Activated CD4-positive, alpha-beta memory T cell treated with anti-CD3 and anti-CD28 coated beads, Interleukin-2, amount 10 ng/mL, durations not matched to agents 7 days and 5 days (primary cell): ENCODE data around the gene C19orf47. TPM values are rescaled to one million over a fixed set of nuclear protein-coding genes. Genes with fewer than 3 reads are reported as not detected.
"Not testable (repeated sequence)": the region's sequence is repeated elsewhere in the genome, so short reads cannot be mapped to it uniquely, and the experiment has no call there.

Experiments
- CTCF ChIA-PET: fragments of 350-600 bp; sonication (Branson Sonifier 250); formaldehyde crosslinking; loops from one replicate; lab custom pipeline; 2021; ENCODE audit warnings: antibody characterized with exemption, inconsistent platforms; lab: Charles Lee
- POLR2A ChIA-PET: fragments of 350-600 bp; sonication (Branson Sonifier 250); formaldehyde crosslinking; loops from one replicate; lab custom pipeline; 2021; ENCODE audit warnings: antibody characterized with exemption; lab: Charles Lee
- DNase-seq: peaks from one replicate; pipeline ENCODE4 v3.0.0-alpha.2; 2020
- H3K27ac Mint-ChIP-seq: one replicate; pipeline ENCODE4 v1.8.0; 2021; ENCODE audit warnings: mild to moderate bottlenecking, mixed read lengths
- H3K27me3 Mint-ChIP-seq: one replicate; pipeline ENCODE4 v1.8.0; 2021; ENCODE audit warnings: mixed read lengths
- H3K36me3 Mint-ChIP-seq: one replicate; pipeline ENCODE4 v1.8.0; 2021; ENCODE audit warnings: low read depth, mixed read lengths
- H3K4me1 Mint-ChIP-seq: one replicate; pipeline ENCODE4 v1.8.0; 2021; ENCODE audit warnings: mixed read lengths
- H3K4me3 Mint-ChIP-seq: one replicate; pipeline ENCODE4 v1.8.0; 2021; ENCODE audit warnings: mild to moderate bottlenecking, mixed read lengths
- H3K9me3 Mint-ChIP-seq: one replicate; pipeline ENCODE4 v1.8.0; 2021; ENCODE audit warnings: mixed read lengths
- total RNA-seq, 2 experiments: library from RNA; stranded (reverse); gene quantifications; one replicate each; pipeline ENCODE4 v1.2.3, GENCODE V29; 2021

C19orf47 gene
- total RNA-seq, 2 experiments from 2014 or later = 19.0 to 20.5 TPM

- H3K36me3 Mint-ChIP-seq = no peaks in the 10 kb centered on the region
- H3K4me3 Mint-ChIP-seq = no peak overlapping the region
- no peaks in the 10 kb centered on the region for H3K9me3 Mint-ChIP-seq
- peaks cover 6% of the 10 kb centered on the region for H3K27me3 Mint-ChIP-seq
- CTCF ChIA-PET = no interaction called here
- no peak overlapping the region for H3K27ac Mint-ChIP-seq
- POLR2A ChIA-PET = no interaction called here
- no peak for DNase-seq
- H3K4me1 Mint-ChIP-seq = peaks cover 2% of the 10 kb centered on the region
These were observed 39.0 kb upstream of the C19orf47 start for GRCh38 chr19:40387155-40387554.

GRCh38 chr19:40383668-40384248, 35.6 kb upstream of the C19orf47 start:
- peaks cover 2% of the 10 kb centered on the region for H3K4me1 Mint-ChIP-seq
- ChIA-PET CTCF (no interaction called here), POLR2A (interaction anchor here (1.2 kb wide), 1 partner anchor 37 kb away, joined by 3 read pairs; no protein-coding TSS in a partner anchor)
- H3K27me3 Mint-ChIP-seq = peaks cover 6% of the 10 kb centered on the region
- no peak overlapping the region for H3K27ac Mint-ChIP-seq
- H3K4me3 Mint-ChIP-seq = no peak overlapping the region
- H3K36me3 Mint-ChIP-seq = no peaks in the 10 kb centered on the region
- H3K9me3 Mint-ChIP-seq = no peaks in the 10 kb centered on the region
- no peak for DNase-seq

GRCh38 chr19:40381321-40381720, 33.1 kb upstream of the C19orf47 start:
- ChIA-PET CTCF (interaction anchor here (2.7 kb wide), 1 partner anchor 76 kb away, joined by 10 read pairs; no protein-coding TSS in a partner anchor), POLR2A (interaction anchor here (1.0 to 1.4 kb wide), 2 partner anchors 10 to 16 kb away, joined by 3 read pairs; no protein-coding TSS in a partner anchor)
- DNase-seq = no peak
- no peaks in the 10 kb centered on the region for H3K36me3 Mint-ChIP-seq
- H3K9me3 Mint-ChIP-seq = no peaks in the 10 kb centered on the region
- peaks cover 6% of the 10 kb centered on the region for H3K27me3 Mint-ChIP-seq
- H3K27ac Mint-ChIP-seq = no peak overlapping the region
- no peak overlapping the region for H3K4me3 Mint-ChIP-seq
- H3K4me1 Mint-ChIP-seq = peaks cover 2% of the 10 kb centered on the region

- no peaks in the 10 kb centered on the region for H3K9me3 Mint-ChIP-seq
- DNase-seq = no peak
- H3K4me3 Mint-ChIP-seq = no peak overlapping the region
- POLR2A ChIA-PET = interaction anchor here (1.4 kb wide), 1 partner anchor 17 kb away, joined by 3 read pairs; no protein-coding TSS in a partner anchor
- CTCF ChIA-PET = interaction anchor here (2.7 kb wide), 1 partner anchor 75 kb away, joined by 10 read pairs; no protein-coding TSS in a partner anchor
- no peak overlapping the region for H3K27ac Mint-ChIP-seq
- H3K27me3 Mint-ChIP-seq = peaks cover 6% of the 10 kb centered on the region
- peaks cover 2% of the 10 kb centered on the region for H3K4me1 Mint-ChIP-seq
- H3K36me3 Mint-ChIP-seq = no peaks in the 10 kb centered on the region
These were observed 32.2 kb upstream of the C19orf47 start for GRCh38 chr19:40380199-40381037.

- CTCF ChIA-PET = interaction anchor here (0.6 to 2.7 kb wide), 2 partner anchors 75 to 169 kb away, joined by 4 to 10 read pairs; no protein-coding TSS in a partner anchor
- no peak overlapping the region for H3K4me3 Mint-ChIP-seq
- POLR2A ChIA-PET = no interaction called here
These were observed 31.4 kb upstream of the C19orf47 start for GRCh38 chr19:40379446-40380198.

GRCh38 chr19:40378509-40378908, 30.3 kb upstream of the C19orf47 start:
- peaks cover 9% of the 10 kb centered on the region for H3K4me1 Mint-ChIP-seq
- no peak overlapping the region for H3K27ac Mint-ChIP-seq
- POLR2A ChIA-PET = no interaction called here
- no peak for DNase-seq
- no peaks in the 10 kb centered on the region for H3K27me3 Mint-ChIP-seq
- H3K9me3 Mint-ChIP-seq = no peaks in the 10 kb centered on the region
- no peak overlapping the region for H3K4me3 Mint-ChIP-seq
- CTCF ChIA-PET = interaction anchor here (2.7 kb wide), 1 partner anchor 74 kb away, joined by 10 read pairs; no protein-coding TSS in a partner anchor
- no peaks in the 10 kb centered on the region for H3K36me3 Mint-ChIP-seq

More at GRCh38 chr19:40379446-40380198, 31.4 kb upstream of the C19orf47 start:
- Mint-ChIP-seq H3K36me3 (no peaks in the 10 kb centered on the region), H3K4me1 (peaks cover 5% of the 10 kb centered on the region), H3K9me3 (no peaks in the 10 kb centered on the region), H3K27me3 (no peaks in the 10 kb centered on the region), H3K27ac (no peak overlapping the region)
- no peak for DNase-seq

GRCh38 chr19:40377876-40378385, 29.7 kb upstream of the C19orf47 start:
- Mint-ChIP-seq H3K4me1 (peaks cover 9% of the 10 kb centered on the region), H3K27ac (no peak overlapping the region), H3K9me3 (no peaks in the 10 kb centered on the region), H3K27me3 (no peaks in the 10 kb centered on the region), H3K36me3 (peaks cover under 1% of the 10 kb centered on the region), H3K4me3 (no peak overlapping the region)
- ChIA-PET CTCF (no interaction called here), POLR2A (no interaction called here)
- DNase-seq = no peak

- H3K4me3 Mint-ChIP-seq = no peak overlapping the region
- ChIA-PET POLR2A (no interaction called here), CTCF (no interaction called here)
- no peak overlapping the region for H3K27ac Mint-ChIP-seq
- no peaks in the 10 kb centered on the region for H3K9me3 Mint-ChIP-seq
- peaks cover 9% of the 10 kb centered on the region for H3K4me1 Mint-ChIP-seq
- peaks cover 4% of the 10 kb centered on the region for H3K36me3 Mint-ChIP-seq
- H3K27me3 Mint-ChIP-seq = no peaks in the 10 kb centered on the region
- no peak for DNase-seq
These were observed 28.2 kb upstream of the C19orf47 start for GRCh38 chr19:40376286-40376862.

- peaks cover 4% of the 10 kb centered on the region for H3K36me3 Mint-ChIP-seq
- peaks cover 9% of the 10 kb centered on the region for H3K4me1 Mint-ChIP-seq
- no peak overlapping the region for H3K27ac Mint-ChIP-seq
- POLR2A ChIA-PET = no interaction called here
- no peak overlapping the region for H3K4me3 Mint-ChIP-seq
- CTCF ChIA-PET = no interaction called here
- no peaks in the 10 kb centered on the region for H3K27me3 Mint-ChIP-seq
- no peak for DNase-seq
- H3K9me3 Mint-ChIP-seq = no peaks in the 10 kb centered on the region
These were observed 25.9 kb upstream of the C19orf47 start for GRCh38 chr19:40374084-40374483.

GRCh38 chr19:40371802-40372122, 23.6 kb upstream of the C19orf47 start:
- DNase-seq = no peak
- Mint-ChIP-seq H3K4me1 (peaks cover 9% of the 10 kb centered on the region), H3K36me3 (peaks cover 4% of the 10 kb centered on the region), H3K27me3 (no peaks in the 10 kb centered on the region), H3K9me3 (no peaks in the 10 kb centered on the region), H3K27ac (no peak overlapping the region), H3K4me3 (no peak overlapping the region)
- ChIA-PET CTCF (no interaction called here), POLR2A (interaction anchor here (1.1 kb wide), 1 partner anchor 10 kb away, joined by 3 read pairs; no protein-coding TSS in a partner anchor)

- CTCF ChIA-PET = no interaction called here
- no peak overlapping the region for H3K27ac Mint-ChIP-seq
These were observed 23.0 kb upstream of the C19orf47 start for GRCh38 chr19:40370997-40371801.

GRCh38 chr19:40370253-40370652, 22.1 kb upstream of the C19orf47 start:
- H3K27me3 Mint-ChIP-seq, H3K27ac Mint-ChIP-seq, H3K36me3 Mint-ChIP-seq, H3K4me3 Mint-ChIP-seq, H3K9me3 Mint-ChIP-seq, CTCF ChIA-PET, POLR2A ChIA-PET, DNase-seq: not testable (repeated sequence)
- H3K4me1 Mint-ChIP-seq = peaks cover 12% of the 10 kb centered on the region

More at GRCh38 chr19:40370997-40371801, 23.0 kb upstream of the C19orf47 start:
- H3K9me3 Mint-ChIP-seq = no peaks in the 10 kb centered on the region
- H3K4me1 Mint-ChIP-seq = peaks cover 9% of the 10 kb centered on the region
- peaks cover 4% of the 10 kb centered on the region for H3K36me3 Mint-ChIP-seq
- DNase-seq = no peak
- no peak overlapping the region for H3K4me3 Mint-ChIP-seq
- POLR2A ChIA-PET = interaction anchor here (1.1 kb wide), 1 partner anchor 10 kb away, joined by 3 read pairs; no protein-coding TSS in a partner anchor
- no peaks in the 10 kb centered on the region for H3K27me3 Mint-ChIP-seq
